WTC11 (cell line): Measurements from ENCODE around the gene TEKT3.

ENCODE experiments used
- NFYB ChIP-seq: sonication (generic); formaldehyde crosslinking; conservative IDR thresholded peaks from 2 replicates; pipeline ENCODE4 v1.8.0; 2022; ENCODE audit warnings: low read depth, missing genetic modification reagents
- USF2 ChIP-seq: sonication (generic); formaldehyde crosslinking; IDR thresholded peaks from 2 replicates; pipeline ENCODE4 v1.8.1; 2023; ENCODE audit warnings: mild to moderate bottlenecking, missing genetic modification reagents, moderate library complexity
- ZBTB43 ChIP-seq: sonication (generic); formaldehyde crosslinking; IDR thresholded peaks from 2 replicates; pipeline ENCODE4 v1.8.1; 2023; ENCODE audit warnings: mild to moderate bottlenecking, missing genetic modification reagents

DNA sequence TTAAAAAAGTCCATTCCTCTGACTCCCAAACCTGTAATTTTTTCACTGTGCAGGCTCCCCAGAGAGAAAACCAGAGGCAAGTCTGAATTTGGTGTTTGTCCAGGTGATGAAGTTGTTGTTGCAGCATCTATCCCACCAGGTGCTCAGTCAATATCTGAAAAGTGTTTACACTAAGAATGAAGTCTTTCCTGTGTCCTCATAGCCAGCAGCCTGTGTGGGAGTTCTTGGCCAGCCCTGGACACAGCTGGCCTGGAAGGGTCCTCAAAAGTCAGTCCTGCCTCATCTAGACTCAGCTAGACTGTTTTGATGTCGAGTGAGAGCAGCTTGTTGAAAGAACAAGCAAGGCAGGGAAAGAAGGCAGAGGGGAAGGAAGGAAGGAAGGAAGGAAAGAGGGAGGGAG, 72.9 kb downstream of the TEKT3 start:
- TF ChIP-seq ZBTB43 (CRISPR knock-in tag) (no peak), USF2 (CRISPR knock-in tag) (no peak), NFYB (CRISPR knock-in tag) (no peak)
